Epithelial cell of umbilical artery (primary cell): Measurements from ENCODE around the gene KRTAP4-8. TPM values are rescaled to one million over a fixed set of nuclear protein-coding genes. Genes with fewer than 3 reads are reported as not detected.

Source experiments
- total RNA-seq: library from RNA; depleted of rRNA; stranded (reverse); fragments of >200 nt; gene quantifications from 2 replicates; pipeline ENCODE4 v1.2.3, GENCODE V29; 2014

Gene KRTAP4-8
- not detected in 2 replicates for total RNA-seq

GRCh38 chr17:41098042-41098441 is at the start of gene KRTAP4-8:
Gene KRTAP4-8, minus strand, starts transcription at chr17:41098142. Its CDS starts 58 bp downstream, at chr17:41098084.

GRCh38 chr17:41140360-41141131 is 42.6 kb upstream of the KRTAP4-8 start, which contains the start of gene KRTAP4-6:
Gene KRTAP4-6, minus strand, starts transcription at chr17:41140544. Its CDS starts 57 bp downstream, at chr17:41140487.

GRCh38 chr17:41123991-41124371 is 26.0 kb upstream of the KRTAP4-8 start, which contains the start of gene KRTAP4-12:
Gene KRTAP4-12, minus strand, starts transcription at chr17:41124182. Its CDS starts 60 bp downstream, at chr17:41124122.

GRCh38 chr17:41117846-41118386 is 20.0 kb upstream of the KRTAP4-8 start, which contains the start of gene KRTAP4-11:
Gene KRTAP4-11, minus strand, starts transcription at chr17:41118373. Its CDS starts 58 bp downstream, at chr17:41118315.

GRCh38 chr17:41105347-41105746 is 7.4 kb upstream of the KRTAP4-8 start, which contains the start of gene KRTAP4-9:
Gene KRTAP4-9, plus strand, starts transcription at chr17:41105389. Its CDS starts 0 bp downstream, at chr17:41105389.

GRCh38 chr17:41101586-41102259 is 3.8 kb upstream of the KRTAP4-8 start, which contains the start of gene KRTAP4-16:
Gene KRTAP4-16, minus strand, starts transcription at chr17:41102209. Its CDS starts 0 bp downstream, at chr17:41102209.

GRCh38 chr17:41084100-41084856 is 13.7 kb downstream of the KRTAP4-8 start, which contains the start of gene KRTAP4-7:
Gene KRTAP4-7, plus strand, starts transcription at chr17:41084150. Its CDS starts 57 bp downstream, at chr17:41084207.

GRCh38 chr17:41065829-41066624 is 31.9 kb downstream of the KRTAP4-8 start, which contains the start of gene KRTAP2-4:
Gene KRTAP2-4, minus strand, starts transcription at chr17:41065879. Its CDS starts 34 bp downstream, at chr17:41065845.

GRCh38 chr17:41060052-41060604 is 37.8 kb downstream of the KRTAP4-8 start, which contains the start of gene KRTAP2-3:
Gene KRTAP2-3, minus strand, starts transcription at chr17:41060114. Its CDS starts 64 bp downstream, at chr17:41060050.

GRCh38 chr17:41055130-41055529 is 42.8 kb downstream of the KRTAP4-8 start, which contains the start of gene KRTAP2-2:
Gene KRTAP2-2, minus strand, starts transcription at chr17:41055230. Its CDS starts 19 bp downstream, at chr17:41055211.

Other genes with a start within 250 kb of the KRTAP4-8 start
- gene KRT12, start 230.9 kb downstream of the KRTAP4-8 start, total RNA-seq, result not detected in 2 replicates
- gene KRT20, start 212.9 kb downstream of the KRTAP4-8 start, total RNA-seq, result not detected in 2 replicates
- gene KRT23, start 160.5 kb downstream of the KRTAP4-8 start, total RNA-seq, result not detected in 2 replicates
- gene KRT39, start 131.2 kb downstream of the KRTAP4-8 start, total RNA-seq, result not detected in 2 replicates
- not detected in 2 replicates for gene KRT40, start 113.8 kb downstream of the KRTAP4-8 start, total RNA-seq
- gene KRTAP3-3, start 104.0 kb downstream of the KRTAP4-8 start, total RNA-seq, result not detected in 2 replicates
- gene KRTAP3-2, start 98.2 kb downstream of the KRTAP4-8 start, total RNA-seq, result not detected in 2 replicates
- gene KRTAP3-1, start 89.0 kb downstream of the KRTAP4-8 start, total RNA-seq, result not detected in 2 replicates
- under 0.01 and 0.46 TPM in 2 replicates for gene KRTAP1-5, start 70.9 kb downstream of the KRTAP4-8 start, total RNA-seq
- not detected in 2 replicates for gene KRTAP1-4, start 67.9 kb downstream of the KRTAP4-8 start, total RNA-seq
- gene KRTAP1-3, start 63.3 kb downstream of the KRTAP4-8 start, total RNA-seq, result not detected in 2 replicates
- gene KRTAP1-1, start 56.7 kb downstream of the KRTAP4-8 start, total RNA-seq, result not detected in 2 replicates
- gene KRTAP2-1, start 50.8 kb downstream of the KRTAP4-8 start, total RNA-seq, result not detected in 2 replicates
- gene KRTAP2-2, start 42.9 kb downstream of the KRTAP4-8 start, total RNA-seq, result not detected in 2 replicates
- not detected in 2 replicates for gene KRTAP2-3, start 38.0 kb downstream of the KRTAP4-8 start, total RNA-seq
- gene KRTAP2-4, start 32.3 kb downstream of the KRTAP4-8 start, total RNA-seq, result not detected in 2 replicates
- gene KRTAP4-7, start 14.0 kb downstream of the KRTAP4-8 start, total RNA-seq, result not detected in 2 replicates
- gene KRTAP4-16, start 4.1 kb upstream of the KRTAP4-8 start, total RNA-seq, result not detected in 2 replicates
- not detected in 2 replicates for gene KRTAP4-9, start 7.2 kb upstream of the KRTAP4-8 start, total RNA-seq
- gene KRTAP4-11, start 20.2 kb upstream of the KRTAP4-8 start, total RNA-seq, result not detected in 2 replicates
- not detected in 2 replicates for gene KRTAP4-12, start 26.0 kb upstream of the KRTAP4-8 start, total RNA-seq
- gene KRTAP4-6, start 42.4 kb upstream of the KRTAP4-8 start, total RNA-seq, result not detected in 2 replicates
- gene KRTAP4-5, start 51.7 kb upstream of the KRTAP4-8 start, total RNA-seq, result not detected in 2 replicates
- not detected in 2 replicates for gene KRTAP4-4, start 62.6 kb upstream of the KRTAP4-8 start, total RNA-seq
- not detected in 2 replicates for gene KRTAP4-3, start 70.1 kb upstream of the KRTAP4-8 start, total RNA-seq
- not detected in 2 replicates for gene KRTAP4-2, start 80.1 kb upstream of the KRTAP4-8 start, total RNA-seq
- not detected in 2 replicates for gene KRTAP4-1, start 86.8 kb upstream of the KRTAP4-8 start, total RNA-seq
- gene KRTAP9-1, start 91.7 kb upstream of the KRTAP4-8 start, total RNA-seq, result not detected in 2 replicates
- not detected in 2 replicates for gene KRTAP9-2, start 128.5 kb upstream of the KRTAP4-8 start, total RNA-seq
- gene KRTAP9-3, start 134.3 kb upstream of the KRTAP4-8 start, total RNA-seq, result not detected in 2 replicates
- not detected in 2 replicates for gene KRTAP9-8, start 139.9 kb upstream of the KRTAP4-8 start, total RNA-seq
- gene KRTAP9-4, start 151.5 kb upstream of the KRTAP4-8 start, total RNA-seq, result not detected in 2 replicates
- not detected in 2 replicates for gene KRTAP9-9, start 157.2 kb upstream of the KRTAP4-8 start, total RNA-seq
- gene KRTAP9-6, start 167.2 kb upstream of the KRTAP4-8 start, total RNA-seq, result not detected in 2 replicates
- not detected in 2 replicates for gene KRTAP9-7, start 177.6 kb upstream of the KRTAP4-8 start, total RNA-seq
- gene KRTAP29-1, start 204.7 kb upstream of the KRTAP4-8 start, total RNA-seq, result not detected in 2 replicates
- not detected in 2 replicates for gene KRTAP16-1, start 211.2 kb upstream of the KRTAP4-8 start, total RNA-seq
- gene KRTAP17-1, start 217.6 kb upstream of the KRTAP4-8 start, total RNA-seq, result not detected in 2 replicates